HL-60/S4 treated with phorbol 12-myristate 13-acetate at 8.2 ng/mL for 4 days and 3 days (cell line): ENCODE data around the gene TSPAN19.
"Not testable (repeated sequence)": the region's sequence is repeated elsewhere in the genome, so short reads cannot be mapped to it uniquely, and the experiment has no call there.

Experiments
- in situ Hi-C: fragments of 300-500 bp; cut with MboI; formaldehyde crosslinking; loops from 2 replicates; pipeline ENCODE4 v1.15.0; 2022; ENCODE audit warnings: low sequenced_read_pairs

The TSPAN19 gene

GRCh38 chr12:85036234-85036707 is at the start of gene TSPAN19, which contains the start of gene LRRIQ1:
TSS of gene TSPAN19 (minus strand) at chr12:85036277. CDS start at chr12:85029946, 6,331 bp downstream.
TSS of gene LRRIQ1 (plus strand) at chr12:85036351. CDS start at chr12:85038177, 1,826 bp downstream.
- in situ Hi-C loops: loop anchor here (25.0 kb wide), 1 partner anchor 174 kb away; no protein-coding TSS in a partner anchor

- in situ Hi-C loops: no loop called here
Measured at GRCh38 chr12:85085066-85085465, 49.0 kb upstream of the TSPAN19 start.

GRCh38 chr12:85076688-85077430 is 40.8 kb upstream of the TSPAN19 start:
- in situ Hi-C loops: no loop called here

GRCh38 chr12:85072826-85073225 is 36.7 kb upstream of the TSPAN19 start:
- in situ Hi-C loops: no loop called here

- in situ Hi-C loops: no loop called here
Measured at GRCh38 chr12:85065837-85066482, 29.9 kb upstream of the TSPAN19 start.

- in situ Hi-C loops: no loop called here
Measured at GRCh38 chr12:85060916-85061315, 24.8 kb upstream of the TSPAN19 start.

GRCh38 chr12:85059594-85059993 is 23.5 kb upstream of the TSPAN19 start:
- in situ Hi-C loops: no loop called here

- in situ Hi-C loops: no loop called here
Measured at GRCh38 chr12:85058339-85058738, 22.3 kb upstream of the TSPAN19 start.

GRCh38 chr12:85057370-85057963 is 21.4 kb upstream of the TSPAN19 start:
- in situ Hi-C loops: no loop called here

- in situ Hi-C loops: loop anchor here (25.0 kb wide), 1 partner anchor 182 kb away; no protein-coding TSS in a partner anchor
Measured at GRCh38 chr12:85043829-85044228, 7.8 kb upstream of the TSPAN19 start.

GRCh38 chr12:85041395-85041794 is 5.3 kb upstream of the TSPAN19 start:
- in situ Hi-C loops: loop anchor here (25.0 kb wide), 1 partner anchor 179 kb away; no protein-coding TSS in a partner anchor

- in situ Hi-C loops: loop anchor here (25.0 kb wide), 1 partner anchor 174 kb away; no protein-coding TSS in a partner anchor
Measured at GRCh38 chr12:85036733-85037132, 656 bp upstream of the TSPAN19 start.

GRCh38 chr12:85029456-85029855 is 6.6 kb downstream of the TSPAN19 start:
- in situ Hi-C loops: loop anchor here (25.0 kb wide), 1 partner anchor 167 kb away; no protein-coding TSS in a partner anchor

GRCh38 chr12:85018098-85018497 is 18.0 kb downstream of the TSPAN19 start:
- in situ Hi-C loops: no loop called here

- in situ Hi-C loops: no loop called here
Measured at GRCh38 chr12:85017618-85018017, 18.5 kb downstream of the TSPAN19 start.

GRCh38 chr12:85017133-85017532 is 18.9 kb downstream of the TSPAN19 start:
- in situ Hi-C loops: no loop called here

- in situ Hi-C loops: no loop called here
Measured at GRCh38 chr12:85016413-85016812, 19.7 kb downstream of the TSPAN19 start.

- in situ Hi-C loops: no loop called here
Measured at GRCh38 chr12:85007836-85008235, 28.2 kb downstream of the TSPAN19 start.

- in situ Hi-C loops: no loop called here
Measured at GRCh38 chr12:85006206-85006605, 29.9 kb downstream of the TSPAN19 start.

GRCh38 chr12:85005615-85006014 is 30.5 kb downstream of the TSPAN19 start:
- in situ Hi-C loops: no loop called here

- in situ Hi-C loops: not testable (repeated sequence)
Measured at GRCh38 chr12:85005047-85005446, 31.0 kb downstream of the TSPAN19 start.
